Embryonic facial prominence (tissue), 1 donor: ENCODE results near the gene TMUB1.
A peak's percentile ranks its signal among the peaks of the same experiment; 100 is the strongest.

ENCODE experiments used
- DNase-seq: peaks from one replicate; pipeline ENCODE4 v3.0.0-alpha.2; 2016; ENCODE audit errors: extremely low spot score

TMUB1 gene

GRCh38 chr7:151070574-151070960 lies 12.7 kb downstream of the TMUB1 start:
- no peak for DNase-seq

- no peak for DNase-seq
These were observed 13.3 kb downstream of the TMUB1 start for GRCh38 chr7:151069841-151070573.

GRCh38 chr7:151068069-151068773 lies 15.1 kb downstream of the TMUB1 start:
- DNase-seq, result no peak

- DNase-seq, result no peak
These were observed 16.9 kb downstream of the TMUB1 start for GRCh38 chr7:151066273-151066974.

DNA sequence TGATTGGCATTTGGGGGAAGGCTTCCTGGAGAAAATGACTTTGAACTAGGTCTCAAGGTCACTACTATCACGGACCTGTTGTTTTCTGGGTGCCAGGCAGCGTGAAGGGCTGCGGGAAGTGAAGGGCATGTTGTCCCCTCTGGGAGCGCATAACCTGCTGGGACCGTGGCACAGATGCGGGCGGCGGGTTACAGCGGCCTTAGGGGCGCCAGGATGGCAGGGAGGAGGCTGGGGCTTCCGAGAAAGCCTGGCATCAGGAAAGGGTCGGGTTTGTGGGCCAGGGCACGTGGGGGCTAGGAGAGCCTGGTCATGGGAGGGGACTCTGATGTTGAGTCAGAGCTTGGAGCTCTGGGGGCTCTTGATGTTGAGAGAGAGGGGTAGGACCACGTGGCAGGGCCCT lies 17.8 kb downstream of the TMUB1 start:
- DNase-seq, result no peak

GRCh38 chr7:151064993-151065392 lies 18.3 kb downstream of the TMUB1 start:
- DNase-seq, result no peak

- DNase-seq, result no peak
These were observed 18.8 kb downstream of the TMUB1 start for GRCh38 chr7:151064454-151064853.

- no peak for DNase-seq
These were observed 20.1 kb downstream of the TMUB1 start for GRCh38 chr7:151063212-151063561.

DNA sequence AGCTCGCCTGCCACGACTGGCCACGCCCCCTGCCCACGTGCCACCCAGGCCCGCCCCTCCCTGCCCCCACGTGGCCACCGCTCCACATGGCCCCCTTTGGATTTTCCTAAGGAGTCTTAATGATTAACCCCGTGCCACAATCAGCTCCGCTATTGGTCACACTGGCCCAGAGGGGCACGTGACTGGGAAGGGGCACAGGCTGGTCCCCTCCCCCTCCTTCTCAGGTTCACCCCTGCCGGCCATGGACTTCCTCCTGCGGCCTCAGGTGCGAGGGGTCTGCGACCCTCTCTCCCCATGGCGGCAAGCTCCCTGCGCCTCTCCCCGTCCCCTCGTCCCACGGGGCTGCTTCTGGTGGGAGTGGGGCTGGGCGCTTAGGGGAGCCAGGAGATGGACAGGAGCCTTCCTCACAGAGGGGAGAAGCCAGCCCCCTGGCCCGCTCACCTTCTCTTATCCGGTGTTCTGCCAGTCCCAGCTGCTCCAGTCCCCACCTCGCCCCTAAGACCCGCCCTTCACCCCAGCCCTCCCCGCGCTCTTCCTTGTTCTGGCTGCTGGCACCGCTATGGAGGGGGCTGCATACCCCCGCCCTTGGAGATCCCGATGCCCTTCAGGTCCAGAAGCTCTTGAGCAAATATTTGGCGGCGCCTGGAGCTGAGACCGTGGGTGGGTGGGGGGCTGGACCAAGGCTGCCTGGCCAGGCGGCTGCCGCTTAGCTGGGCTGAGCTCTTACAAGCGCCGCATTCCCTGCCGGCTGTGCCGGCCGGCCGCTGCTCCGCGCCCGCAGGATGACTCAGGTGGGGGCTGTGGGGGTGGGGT lies 20.7 kb downstream of the TMUB1 start:
- DNase-seq, result no peak

DNA sequence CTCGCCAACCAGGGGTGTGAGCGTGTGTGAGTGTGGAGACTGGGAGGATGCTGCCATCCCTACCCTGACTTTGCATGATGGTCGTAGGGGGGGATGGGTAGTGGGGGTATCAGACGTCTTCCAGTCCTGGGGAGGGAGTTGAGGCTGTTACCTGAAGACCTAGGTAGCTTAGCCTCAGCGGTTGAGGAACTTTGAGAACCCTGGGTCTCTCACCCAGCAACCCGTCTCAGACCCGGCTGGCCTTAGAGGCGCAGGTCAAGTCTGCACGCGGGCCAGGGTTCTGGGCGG lies 21.2 kb downstream of the TMUB1 start:
- no peak for DNase-seq

GRCh38 chr7:151061213-151062110 lies 21.8 kb downstream of the TMUB1 start:
- no peak for DNase-seq

DNA sequence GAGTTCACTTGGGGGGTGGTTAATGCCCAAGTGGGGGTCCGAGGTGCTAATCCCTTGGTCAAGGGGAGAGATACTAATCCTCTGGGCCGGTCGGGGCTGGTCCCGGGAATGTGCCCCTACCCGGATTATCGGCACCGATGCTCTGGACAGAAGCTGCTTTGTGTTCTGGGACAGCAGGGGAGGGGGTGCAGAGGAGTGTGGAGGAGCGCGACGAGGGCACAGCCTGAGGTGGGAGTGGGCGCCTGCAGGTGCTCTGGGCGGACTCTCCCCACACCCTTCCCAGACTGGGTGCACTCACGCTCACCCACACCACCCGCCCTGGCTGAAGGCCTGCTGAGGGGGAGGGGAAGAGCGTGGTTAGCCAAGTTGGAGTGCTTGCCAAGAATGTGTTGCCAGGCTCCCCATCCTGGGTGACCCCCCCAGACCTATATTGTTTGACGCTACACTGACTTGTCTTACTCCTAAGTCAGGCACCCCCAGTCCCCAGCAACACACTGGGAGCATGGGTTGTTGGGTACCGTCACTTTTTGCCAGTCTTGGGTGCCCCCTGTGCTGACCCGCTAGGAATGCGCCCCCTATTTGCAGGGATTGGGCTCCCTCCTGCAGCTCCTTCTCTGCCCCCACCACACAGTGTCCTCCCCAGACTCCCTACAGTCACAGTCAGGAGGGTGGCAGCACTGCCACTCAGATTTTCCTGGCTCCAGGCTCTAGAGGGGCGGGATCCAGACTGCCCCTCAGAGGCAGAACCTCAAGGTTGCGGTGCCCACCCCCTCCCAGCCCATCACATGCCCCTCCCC lies 22.7 kb downstream of the TMUB1 start:
- no peak for DNase-seq

- DNase-seq, result no peak
These were observed 23.2 kb downstream of the TMUB1 start for GRCh38 chr7:151060113-151060415.

- peak; percentile 27 for DNase-seq
These were observed 23.8 kb downstream of the TMUB1 start, which contains the start of gene SLC4A2 for GRCh38 chr7:151059367-151060112. Gene SLC4A2 (plus strand): TSS chr7:151059589. CDS start chr7:151061988, 2,399 bp downstream.

- peak; percentile 49 for DNase-seq
These were observed 24.4 kb downstream of the TMUB1 start for GRCh38 chr7:151058781-151059366.

DNA sequence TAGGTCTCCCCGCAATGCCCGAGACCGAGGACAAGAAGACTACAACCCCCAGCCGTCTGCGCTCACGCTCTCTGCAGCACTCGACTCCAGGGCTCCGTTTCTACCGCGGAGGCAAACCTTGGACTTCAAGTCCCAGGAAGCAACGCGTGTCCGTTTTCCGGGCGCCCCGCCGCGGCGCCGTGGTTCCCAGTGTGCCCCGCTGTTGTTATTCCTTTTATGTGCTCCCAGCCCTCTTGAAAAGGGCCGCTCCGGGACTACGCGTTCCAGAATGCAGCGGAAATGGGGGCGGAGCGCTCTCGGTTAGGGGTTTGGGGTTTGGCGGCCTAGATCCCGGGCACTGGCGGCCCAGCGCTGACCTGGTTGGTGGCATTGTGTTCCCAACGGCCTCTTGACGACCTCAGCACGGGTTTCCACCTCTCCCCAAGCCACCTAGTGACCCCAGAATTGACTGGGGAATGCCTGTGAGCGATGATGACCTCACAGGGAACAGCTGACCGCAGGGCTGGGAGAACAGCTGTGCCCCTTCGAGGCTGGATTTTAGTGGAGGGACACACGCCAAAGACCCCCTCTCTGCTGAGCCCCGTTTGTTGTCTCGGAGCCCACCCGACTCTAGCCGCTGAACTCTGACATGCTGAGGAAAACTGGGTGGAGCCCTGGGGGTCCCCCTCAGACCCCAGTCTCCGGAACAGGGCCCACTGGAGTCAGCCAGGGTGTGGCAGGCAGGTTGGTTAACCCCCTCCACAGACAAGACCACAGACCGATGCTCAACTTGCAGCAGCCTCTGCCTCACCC lies 25.1 kb downstream of the TMUB1 start:
- peak; percentile 100 for DNase-seq

DNA sequence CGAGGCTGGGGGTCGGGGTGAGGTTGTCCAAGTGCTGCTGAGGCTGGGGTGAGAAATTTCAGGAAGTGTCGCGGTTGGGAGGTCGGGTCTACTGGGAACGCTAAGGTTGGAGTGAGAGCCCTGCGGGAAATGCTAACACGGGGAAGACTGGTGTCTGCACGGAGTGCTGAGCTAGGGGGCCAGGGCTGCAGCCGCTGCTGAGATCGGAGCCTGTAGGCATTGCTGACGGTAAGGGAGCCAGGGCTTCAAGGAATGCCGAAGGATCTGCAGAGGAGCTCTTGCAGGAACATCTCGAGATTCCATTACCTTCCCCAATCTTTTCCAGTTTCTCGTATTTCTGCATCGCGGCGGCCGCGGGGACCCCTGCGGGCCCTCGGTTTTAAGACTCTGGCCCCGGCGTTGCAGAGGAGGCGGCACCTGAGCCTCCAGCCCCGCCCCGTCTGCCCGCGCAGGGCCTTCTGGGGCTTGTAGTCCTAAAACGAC lies 25.7 kb downstream of the TMUB1 start, which contains the start of gene CDK5:
Gene CDK5 (minus strand): TSS at position 392 of the 483 bp plus-strand sequence. CDS start 49 bp downstream, at position 343.
- DNase-seq, result no peak
